Measurements from ENCODE around the gene POC1A. TPM values are rescaled to one million over a fixed set of nuclear protein-coding genes. Genes with fewer than 3 reads are reported as not detected.

Gene POC1A
- total RNA-seq, 1 donor from 2014 or later, result 5.7 TPM

- H3K27me3 Mint-ChIP-seq (ENCODE audit: low read depth), result no peaks in the 10 kb centered on the region
- H3K9me3 Mint-ChIP-seq (ENCODE audit: low read depth), result no peaks in the 10 kb centered on the region
- no peaks in the 10 kb centered on the region for H3K36me3 Mint-ChIP-seq (ENCODE audit: low read depth)
- H3K4me3 Mint-ChIP-seq (ENCODE audit: unreplicated experiment), result no peak overlapping the region
- TF ChIP-seq, protein P1, sequence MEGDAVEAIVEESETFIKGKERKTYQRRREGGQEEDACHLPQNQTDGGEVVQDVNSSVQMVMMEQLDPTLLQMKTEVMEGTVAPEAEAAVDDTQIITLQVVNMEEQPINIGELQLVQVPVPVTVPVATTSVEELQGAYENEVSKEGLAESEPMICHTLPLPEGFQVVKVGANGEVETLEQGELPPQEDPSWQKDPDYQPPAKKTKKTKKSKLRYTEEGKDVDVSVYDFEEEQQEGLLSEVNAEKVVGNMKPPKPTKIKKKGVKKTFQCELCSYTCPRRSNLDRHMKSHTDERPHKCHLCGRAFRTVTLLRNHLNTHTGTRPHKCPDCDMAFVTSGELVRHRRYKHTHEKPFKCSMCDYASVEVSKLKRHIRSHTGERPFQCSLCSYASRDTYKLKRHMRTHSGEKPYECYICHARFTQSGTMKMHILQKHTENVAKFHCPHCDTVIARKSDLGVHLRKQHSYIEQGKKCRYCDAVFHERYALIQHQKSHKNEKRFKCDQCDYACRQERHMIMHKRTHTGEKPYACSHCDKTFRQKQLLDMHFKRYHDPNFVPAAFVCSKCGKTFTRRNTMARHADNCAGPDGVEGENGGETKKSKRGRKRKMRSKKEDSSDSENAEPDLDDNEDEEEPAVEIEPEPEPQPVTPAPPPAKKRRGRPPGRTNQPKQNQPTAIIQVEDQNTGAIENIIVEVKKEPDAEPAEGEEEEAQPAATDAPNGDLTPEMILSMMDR (IDR thresholded peaks at IDR 0.05), result no peak
- no peak overlapping the region for H3K27ac Mint-ChIP-seq (ENCODE audit: unreplicated experiment)
- no peak for DNase-seq (ENCODE audit: low spot score)
- H3K4me1 Mint-ChIP-seq (ENCODE audit: low read depth), result peaks cover 11% of the 10 kb centered on the region
These were observed 84.4 kb downstream of the POC1A start for GRCh38 chr3:52069855-52070254.

GRCh38 chr3:52069135-52069534 is 85.1 kb downstream of the POC1A start:
- no peak for DNase-seq (ENCODE audit: low spot score)
- H3K4me1 Mint-ChIP-seq (ENCODE audit: low read depth), result peaks cover 11% of the 10 kb centered on the region

DNA sequence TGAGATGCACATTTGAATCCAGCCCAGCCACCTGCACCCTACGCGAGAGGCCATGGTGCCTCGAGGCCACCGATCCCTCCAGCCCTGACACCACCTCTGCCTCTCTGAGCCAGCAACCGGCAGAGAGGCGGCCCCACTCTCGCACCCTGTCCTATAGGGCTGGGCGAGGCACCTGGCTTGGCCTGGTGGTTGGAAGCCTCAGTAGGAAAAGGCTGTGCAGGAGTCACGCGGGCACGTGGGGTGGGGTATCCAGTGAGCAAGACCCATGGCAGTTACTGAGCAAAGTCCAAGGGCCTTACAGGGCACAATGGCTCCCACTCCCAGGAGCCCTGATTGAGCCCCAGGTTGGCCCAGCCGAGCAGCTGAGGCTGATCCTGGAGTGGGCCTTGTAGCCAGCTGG is 85.5 kb downstream of the POC1A start:
- H3K36me3 Mint-ChIP-seq (ENCODE audit: low read depth), result no peaks in the 10 kb centered on the region
- TF ChIP-seq, protein P1 (IDR thresholded peaks at IDR 0.05), result no peak
- DNase-seq (ENCODE audit: low spot score), result no peak
- H3K27me3 Mint-ChIP-seq (ENCODE audit: low read depth), result no peaks in the 10 kb centered on the region
- no peaks in the 10 kb centered on the region for H3K9me3 Mint-ChIP-seq (ENCODE audit: low read depth)
- no peak overlapping the region for H3K27ac Mint-ChIP-seq (ENCODE audit: unreplicated experiment)
- peaks cover 11% of the 10 kb centered on the region for H3K4me1 Mint-ChIP-seq (ENCODE audit: low read depth)
- H3K4me3 Mint-ChIP-seq (ENCODE audit: unreplicated experiment), result no peak overlapping the region

More at GRCh38 chr3:52069135-52069534, 85.1 kb downstream of the POC1A start:
- Mint-ChIP-seq H3K4me3 (ENCODE audit: unreplicated experiment) (no peak overlapping the region), H3K27ac (ENCODE audit: unreplicated experiment) (no peak overlapping the region), H3K27me3 (ENCODE audit: low read depth) (no peaks in the 10 kb centered on the region), H3K36me3 (ENCODE audit: low read depth) (no peaks in the 10 kb centered on the region), H3K9me3 (ENCODE audit: low read depth) (no peaks in the 10 kb centered on the region)
- TF ChIP-seq, protein P1 (IDR thresholded peaks at IDR 0.05), result no peak

DNA sequence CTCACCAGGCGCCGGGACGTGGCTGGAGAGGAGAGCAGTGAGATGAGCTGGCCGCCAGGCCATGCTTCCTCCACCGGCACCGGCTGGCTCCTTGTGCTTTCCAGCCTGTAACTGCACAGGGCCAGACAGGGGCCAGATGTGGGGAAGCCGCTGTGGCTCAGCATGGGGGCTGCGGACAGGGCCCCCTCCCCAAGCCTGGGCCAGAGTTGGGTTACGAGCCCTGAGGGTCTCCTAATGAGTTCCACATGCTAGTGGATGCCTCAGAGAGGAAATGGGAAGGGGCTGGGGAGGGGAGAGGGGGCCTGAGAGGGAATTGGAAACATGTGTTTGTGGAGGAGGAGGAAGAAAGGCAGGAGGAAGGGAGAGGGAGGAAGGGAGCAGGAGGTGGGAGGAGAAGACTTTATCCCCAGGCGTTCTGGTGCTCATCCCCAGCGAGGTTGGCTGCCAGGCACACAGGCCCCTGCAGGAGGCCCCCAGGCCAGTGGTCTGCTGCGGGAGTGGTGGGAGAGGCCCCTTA is 86.1 kb downstream of the POC1A start:
- H3K27me3 Mint-ChIP-seq (ENCODE audit: low read depth), result no peaks in the 10 kb centered on the region
- no peaks in the 10 kb centered on the region for H3K9me3 Mint-ChIP-seq (ENCODE audit: low read depth)
- TF ChIP-seq, protein P1 (IDR thresholded peaks at IDR 0.05), result no peak
- no peaks in the 10 kb centered on the region for H3K36me3 Mint-ChIP-seq (ENCODE audit: low read depth)
- no peak overlapping the region for H3K4me3 Mint-ChIP-seq (ENCODE audit: unreplicated experiment)
- no peak for DNase-seq (ENCODE audit: low spot score)
- no peak overlapping the region for H3K27ac Mint-ChIP-seq (ENCODE audit: unreplicated experiment)
- H3K4me1 Mint-ChIP-seq (ENCODE audit: low read depth), result peaks cover 14% of the 10 kb centered on the region

DNA sequence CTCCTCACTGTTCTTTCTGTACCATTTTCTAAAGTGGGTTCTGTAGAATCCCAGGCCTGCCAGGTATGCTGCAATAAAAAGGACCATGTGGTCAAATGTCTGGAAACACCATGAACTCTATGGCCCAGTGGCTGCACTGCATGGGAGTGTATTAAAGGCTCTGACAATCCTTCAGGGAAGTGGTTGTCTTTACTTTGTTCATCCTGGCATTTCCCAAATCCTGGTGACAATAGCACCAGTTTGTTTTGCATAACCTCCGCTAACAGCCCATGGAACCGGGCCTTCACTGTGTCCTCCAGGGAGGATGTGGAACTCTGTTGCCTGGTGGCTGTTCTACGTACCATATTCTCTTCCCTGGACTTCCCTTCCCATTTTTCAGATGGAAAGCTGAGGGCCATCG is 86.7 kb downstream of the POC1A start:
- Mint-ChIP-seq H3K4me1 (ENCODE audit: low read depth) (peaks cover 19% of the 10 kb centered on the region), H3K27ac (ENCODE audit: unreplicated experiment) (no peak overlapping the region), H3K27me3 (ENCODE audit: low read depth) (no peaks in the 10 kb centered on the region), H3K4me3 (ENCODE audit: unreplicated experiment) (no peak overlapping the region), H3K9me3 (ENCODE audit: low read depth) (no peaks in the 10 kb centered on the region), H3K36me3 (ENCODE audit: low read depth) (no peaks in the 10 kb centered on the region)
- TF ChIP-seq, protein P1 (IDR thresholded peaks at IDR 0.05), result no peak
- DNase-seq (ENCODE audit: low spot score), result no peak

All from chondrocyte (in vitro differentiated cells).